GM19193 (cell line): Measurements from ENCODE around the gene HSD17B3.

ENCODE experiments used
- POLR2A ChIP-seq: IDR thresholded peaks from 4 replicates; pipeline ENCODE4 v1.6.1; 2011; ENCODE audit not compliant: insufficient read depth, insufficient read length; ENCODE audit errors: extremely low read depth

Gene HSD17B3

GRCh38 chr9:96318921-96319565 lies 17.1 kb upstream of the HSD17B3 start:
- no peak for TF ChIP-seq POLR2A

GRCh38 chr9:96317335-96317980 lies 15.5 kb upstream of the HSD17B3 start:
- TF ChIP-seq POLR2A: no peak

- TF ChIP-seq POLR2A: no peak
These were observed 7.9 kb upstream of the HSD17B3 start for GRCh38 chr9:96309850-96310249.

- TF ChIP-seq POLR2A: no peak
These were observed 3.2 kb upstream of the HSD17B3 start for GRCh38 chr9:96305171-96305570.

- TF ChIP-seq POLR2A: no peak
These were observed 2.3 kb upstream of the HSD17B3 start for GRCh38 chr9:96304230-96304629.

GRCh38 chr9:96299823-96300222 lies 2.2 kb downstream of the HSD17B3 start:
- TF ChIP-seq POLR2A: no peak

DNA sequence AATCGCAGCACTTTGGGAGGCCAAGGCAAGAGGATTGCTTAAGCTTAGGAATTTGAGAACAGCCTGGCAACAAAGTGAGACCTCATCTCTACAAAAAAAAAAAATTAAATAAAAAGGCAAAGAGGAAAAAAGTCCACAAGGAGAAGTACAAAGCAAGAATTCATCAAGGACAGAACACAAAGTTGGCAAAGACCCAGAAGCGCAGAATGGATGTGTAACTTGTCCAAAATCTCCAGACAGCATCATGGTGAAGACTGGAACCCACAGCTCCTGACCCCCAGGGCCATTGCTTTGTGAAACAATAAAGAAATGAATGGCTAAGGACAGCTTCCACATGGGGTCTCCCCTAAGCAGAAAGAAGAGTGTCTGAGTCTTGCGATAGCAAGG lies 7.8 kb downstream of the HSD17B3 start:
- TF ChIP-seq POLR2A: no peak

DNA sequence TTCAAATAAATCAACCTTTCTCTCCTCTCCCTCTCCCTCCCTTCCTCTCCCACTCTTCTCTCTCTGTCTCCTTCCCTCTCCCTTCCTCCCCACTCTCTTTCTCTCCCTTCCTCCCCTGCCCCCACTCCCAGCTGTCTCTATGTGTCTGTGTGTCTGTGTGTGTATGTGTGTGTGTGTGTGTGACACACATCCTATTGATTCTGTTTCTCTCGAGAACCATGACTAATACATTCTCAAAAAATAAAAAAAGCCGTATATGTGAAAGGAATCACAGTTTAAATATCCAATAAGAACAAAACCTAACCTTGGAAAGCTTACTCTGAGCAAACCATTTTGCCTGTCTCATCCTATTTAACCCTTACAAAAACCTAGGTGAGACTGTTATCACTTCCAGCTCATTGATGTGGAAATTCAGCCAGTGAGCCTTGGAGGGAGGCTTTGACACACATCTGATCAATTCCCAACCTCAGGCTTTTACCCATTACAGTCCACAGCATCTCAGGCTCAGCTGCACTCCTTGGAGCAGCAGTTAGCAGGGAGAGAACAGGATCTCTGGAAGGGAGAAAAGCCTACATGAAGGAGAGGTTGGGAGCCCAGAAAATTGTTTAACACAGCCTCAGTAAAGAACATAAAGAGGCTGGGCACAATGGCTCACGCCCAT lies 8.3 kb downstream of the HSD17B3 start:
- no peak for TF ChIP-seq POLR2A

DNA sequence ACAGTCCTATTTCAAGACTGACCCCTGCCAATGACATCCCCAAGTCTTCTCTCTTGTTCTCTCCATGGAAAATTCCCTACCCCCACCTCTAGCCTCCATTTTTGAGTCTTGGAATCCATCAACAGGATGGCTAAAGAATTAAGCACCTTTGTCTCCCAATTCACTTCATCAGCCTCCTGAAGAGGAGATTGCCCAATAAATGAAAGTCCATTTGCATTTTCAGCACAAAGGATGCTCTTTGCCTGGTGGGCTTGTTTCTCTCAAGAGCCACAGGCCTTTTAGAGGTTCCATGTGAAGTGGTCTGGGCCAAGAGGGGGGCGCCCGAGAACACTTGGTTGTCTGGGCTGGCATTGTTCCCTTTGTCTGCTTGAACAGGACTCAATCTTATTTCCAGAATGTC lies 12.6 kb downstream of the HSD17B3 start:
- no peak for TF ChIP-seq POLR2A

- no peak for TF ChIP-seq POLR2A
These were observed 20.3 kb downstream of the HSD17B3 start for GRCh38 chr9:96281641-96282040.

DNA sequence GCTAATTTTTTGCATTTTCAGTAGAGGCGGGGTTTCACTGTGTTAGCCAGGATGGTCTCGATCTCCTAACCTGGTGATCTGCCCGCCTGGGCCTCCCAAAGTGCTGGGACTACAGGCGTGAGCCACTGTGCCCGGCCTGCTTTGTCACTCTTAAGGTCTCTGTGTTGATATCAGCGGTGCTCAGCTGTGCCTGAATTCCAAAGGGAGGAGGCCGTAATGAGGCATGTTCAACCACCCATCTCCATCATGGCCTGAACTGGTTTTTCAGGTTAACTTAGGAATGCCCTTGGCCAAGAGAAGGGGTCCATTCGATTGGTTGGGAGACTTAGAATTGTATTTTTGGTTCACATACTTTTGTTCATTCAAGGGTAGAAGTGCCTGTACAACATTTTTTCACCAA lies 22.0 kb downstream of the HSD17B3 start:
- no peak for TF ChIP-seq POLR2A

- no peak for TF ChIP-seq POLR2A
These were observed 27.0 kb downstream of the HSD17B3 start for GRCh38 chr9:96274939-96275338.

GRCh38 chr9:96270236-96270744 lies 31.7 kb downstream of the HSD17B3 start:
- TF ChIP-seq POLR2A: no peak

- TF ChIP-seq POLR2A: no peak
These were observed 43.0 kb downstream of the HSD17B3 start for GRCh38 chr9:96258967-96259366.

- no peak for TF ChIP-seq POLR2A
These were observed 45.2 kb downstream of the HSD17B3 start for GRCh38 chr9:96256800-96257199.

- TF ChIP-seq POLR2A: no peak
These were observed 46.3 kb downstream of the HSD17B3 start for GRCh38 chr9:96255698-96256097.

- no peak for TF ChIP-seq POLR2A
These were observed 48.8 kb downstream of the HSD17B3 start for GRCh38 chr9:96253059-96253696.
